AG10803 (cell line): ENCODE measurements around the gene FBL.
"Not testable (repeated sequence)": the region's sequence is repeated elsewhere in the genome, so short reads cannot be mapped to it uniquely, and the experiment has no call there.

Experiments
- DNase-seq: peaks from one replicate; pipeline ENCODE4 v3.0.0; 2010; ENCODE audit warnings: low read depth
- H3K4me3 ChIP-seq: 2 replicates; pipeline ENCODE4 v1.5.1; 2011; ENCODE audit warnings: mild to moderate bottlenecking, low read length, control low read depth
- CTCF ChIP-seq: conservative IDR thresholded peaks from 2 replicates; pipeline ENCODE4 v1.5.1; 2011; ENCODE audit warnings: mild to moderate bottlenecking, low read length, control low read depth, inconsistent platforms

FBL gene

GRCh38 chr19:39809368-39809767 is 36.8 kb downstream of the FBL start:
- no peak for DNase-seq
- no peak overlapping the region for H3K4me3 ChIP-seq
- no peak for TF ChIP-seq CTCF

GRCh38 chr19:39808688-39809087 is 37.5 kb downstream of the FBL start:
- not testable (repeated sequence) for H3K4me3 ChIP-seq, DNase-seq

- TF ChIP-seq CTCF, result no peak
Measured at GRCh38 chr19:39807846-39808364, 38.3 kb downstream of the FBL start.

GRCh38 chr19:39805104-39805503 is 41.1 kb downstream of the FBL start:
- H3K4me3 ChIP-seq, result no peak overlapping the region
- no peak for DNase-seq
- no peak for TF ChIP-seq CTCF

More at GRCh38 chr19:39807846-39808364, 38.3 kb downstream of the FBL start:
- no peak overlapping the region for H3K4me3 ChIP-seq
- no peak for DNase-seq

- no peak for TF ChIP-seq CTCF
- no peak overlapping the region for H3K4me3 ChIP-seq
- DNase-seq, result no peak
Measured at GRCh38 chr19:39802958-39803357, 43.2 kb downstream of the FBL start.

GRCh38 chr19:39797083-39797482 is 49.1 kb downstream of the FBL start:
- no peak overlapping the region for H3K4me3 ChIP-seq
- TF ChIP-seq CTCF, result no peak
- DNase-seq, result no peak

GRCh38 chr19:39796000-39796498 is 50.1 kb downstream of the FBL start:
- no peak for TF ChIP-seq CTCF
- no peak for DNase-seq
- H3K4me3 ChIP-seq, result no peak overlapping the region

- H3K4me3 ChIP-seq, result no peak overlapping the region
- no peak for TF ChIP-seq CTCF
- no peak for DNase-seq
Measured at GRCh38 chr19:39795001-39795400, 51.2 kb downstream of the FBL start.
